ENCODE measurements around the gene EIF2B5.

GRCh38 chr3:184126006-184126405 is 9.2 kb upstream of the EIF2B5 start:
- TF ChIP-seq, protein P1, sequence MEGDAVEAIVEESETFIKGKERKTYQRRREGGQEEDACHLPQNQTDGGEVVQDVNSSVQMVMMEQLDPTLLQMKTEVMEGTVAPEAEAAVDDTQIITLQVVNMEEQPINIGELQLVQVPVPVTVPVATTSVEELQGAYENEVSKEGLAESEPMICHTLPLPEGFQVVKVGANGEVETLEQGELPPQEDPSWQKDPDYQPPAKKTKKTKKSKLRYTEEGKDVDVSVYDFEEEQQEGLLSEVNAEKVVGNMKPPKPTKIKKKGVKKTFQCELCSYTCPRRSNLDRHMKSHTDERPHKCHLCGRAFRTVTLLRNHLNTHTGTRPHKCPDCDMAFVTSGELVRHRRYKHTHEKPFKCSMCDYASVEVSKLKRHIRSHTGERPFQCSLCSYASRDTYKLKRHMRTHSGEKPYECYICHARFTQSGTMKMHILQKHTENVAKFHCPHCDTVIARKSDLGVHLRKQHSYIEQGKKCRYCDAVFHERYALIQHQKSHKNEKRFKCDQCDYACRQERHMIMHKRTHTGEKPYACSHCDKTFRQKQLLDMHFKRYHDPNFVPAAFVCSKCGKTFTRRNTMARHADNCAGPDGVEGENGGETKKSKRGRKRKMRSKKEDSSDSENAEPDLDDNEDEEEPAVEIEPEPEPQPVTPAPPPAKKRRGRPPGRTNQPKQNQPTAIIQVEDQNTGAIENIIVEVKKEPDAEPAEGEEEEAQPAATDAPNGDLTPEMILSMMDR (IDR thresholded peaks at IDR 0.05; ENCODE audit: low read length): no peak
- no peak for TF ChIP-seq EZH2 (IDR thresholded peaks at IDR 0.05; ENCODE audit: borderline replicate concordance, low read length)
